ENCODE data around the gene EXOC2.
"Not testable (repeated sequence)": the region's sequence is repeated elsewhere in the genome, so short reads cannot be mapped to it uniquely, and the experiment has no call there.

The EXOC2 gene

GRCh38 chr6:635233-635632 lies 57.7 kb downstream of the EXOC2 start:
- DNase-seq (ENCODE audit: low read depth) = no peak

- no peak for DNase-seq (ENCODE audit: low read depth)
Measured at GRCh38 chr6:633611-634010, 59.3 kb downstream of the EXOC2 start.

- no peak for DNase-seq (ENCODE audit: low read depth)
Measured at GRCh38 chr6:628766-629165, 64.2 kb downstream of the EXOC2 start.

- DNase-seq (ENCODE audit: low read depth) = no peak
Measured at GRCh38 chr6:626236-626635, 66.7 kb downstream of the EXOC2 start.

GRCh38 chr6:624979-625378 lies 68.0 kb downstream of the EXOC2 start:
- no peak for DNase-seq (ENCODE audit: low read depth)

- DNase-seq (ENCODE audit: low read depth) = no peak
Measured at GRCh38 chr6:622462-622861, 70.5 kb downstream of the EXOC2 start.

- DNase-seq (ENCODE audit: low read depth) = no peak
Measured at GRCh38 chr6:621931-622330, 71.0 kb downstream of the EXOC2 start.

- no peak for DNase-seq (ENCODE audit: low read depth)
Measured at GRCh38 chr6:620950-621349, 72.0 kb downstream of the EXOC2 start.

GRCh38 chr6:620166-620565 lies 72.8 kb downstream of the EXOC2 start:
- no peak for DNase-seq (ENCODE audit: low read depth)

GRCh38 chr6:617456-618100 lies 75.4 kb downstream of the EXOC2 start:
- no peak for DNase-seq (ENCODE audit: low read depth)

- no peak for DNase-seq (ENCODE audit: low read depth)
Measured at GRCh38 chr6:613981-614380, 79.0 kb downstream of the EXOC2 start.

GRCh38 chr6:611928-612327 lies 81.0 kb downstream of the EXOC2 start:
- no peak for DNase-seq (ENCODE audit: low read depth)

GRCh38 chr6:610882-611281 lies 82.1 kb downstream of the EXOC2 start:
- DNase-seq (ENCODE audit: low read depth) = no peak

GRCh38 chr6:609905-610304 lies 83.0 kb downstream of the EXOC2 start:
- DNase-seq (ENCODE audit: low read depth) = no peak

GRCh38 chr6:606829-607379 lies 86.0 kb downstream of the EXOC2 start:
- DNase-seq (ENCODE audit: low read depth) = no peak

GRCh38 chr6:605895-606294 lies 87.0 kb downstream of the EXOC2 start:
- DNase-seq (ENCODE audit: low read depth) = not testable (repeated sequence)

- no peak for DNase-seq (ENCODE audit: low read depth)
Measured at GRCh38 chr6:604579-604978, 88.4 kb downstream of the EXOC2 start.

GRCh38 chr6:603265-603664 lies 89.7 kb downstream of the EXOC2 start:
- no peak for DNase-seq (ENCODE audit: low read depth)

GRCh38 chr6:599576-600448 lies 93.1 kb downstream of the EXOC2 start:
- no peak for DNase-seq (ENCODE audit: low read depth)

GRCh38 chr6:593907-594212 lies 99.1 kb downstream of the EXOC2 start:
- no peak for DNase-seq (ENCODE audit: low read depth)

- peak; percentile 35 for DNase-seq (ENCODE audit: low read depth)
Measured at GRCh38 chr6:593139-593906, 99.6 kb downstream of the EXOC2 start.

- DNase-seq (ENCODE audit: low read depth) = no peak
Measured at GRCh38 chr6:589090-589489, 103.8 kb downstream of the EXOC2 start.

GRCh38 chr6:586553-586952 lies 106.4 kb downstream of the EXOC2 start:
- no peak for DNase-seq (ENCODE audit: low read depth)
